Renal pelvis (tissue), 4 donors: ENCODE measurements around the gene SIAH2. TPM values are rescaled to one million over a fixed set of nuclear protein-coding genes. Genes with fewer than 3 reads are reported as not detected.

Experiments
- DNase-seq: peaks from one replicate; pipeline ENCODE4 v3.0.0-alpha.2; 2013
- polyA plus RNA-seq, 3 donors: library from polyadenylated mRNA; unstranded; fragments of 120-200 nt; gene quantifications; one replicate each; pipeline ENCODE4 v1.2.1, GENCODE V29; 2013; ENCODE audit not compliant: insufficient read length in 3 of 3

Gene SIAH2
- polyA plus RNA-seq, 3 donors = 16.4 to 18.4 (median 16.7) TPM

GRCh38 chr3:150697646-150698045 lies 65.3 kb downstream of the SIAH2 start:
- DNase-seq = no peak

GRCh38 chr3:150691414-150692040 lies 71.4 kb downstream of the SIAH2 start:
- no peak for DNase-seq

Other genes starting within 250 kb of the SIAH2 start
- 100 to 1,000 TPM; 113 to 124 (median 115) TPM for gene SERP1, start 216.7 kb downstream of the SIAH2 start, polyA plus RNA-seq
- 100 to 1,000 TPM; 146 to 179 (median 147) TPM for gene EIF2A, start 216.4 kb downstream of the SIAH2 start, polyA plus RNA-seq
- gene SELENOT, start 159.8 kb downstream of the SIAH2 start, polyA plus RNA-seq = 100 to 1,000 TPM; 100 to 118 (median 113) TPM
- gene ERICH6, start 59.2 kb downstream of the SIAH2 start, polyA plus RNA-seq = 1 to 10 TPM in 2 of 3 donors, under 1 TPM in 1; 1.00 to 1.4 (median 1.0) TPM
- gene MINDY4B, start 142.3 kb upstream of the SIAH2 start, polyA plus RNA-seq = not detected
- gene CLRN1, start 209.6 kb upstream of the SIAH2 start, polyA plus RNA-seq = not detected